Fibroblast of mammary gland (primary cell): Measurements from ENCODE around the gene RAB7A.

Experiments used
- DNase-seq: peaks from one replicate; pipeline ENCODE4 v3.0.0-alpha.2; 2010; ENCODE audit warnings: low read depth
- H3K4me3 ChIP-seq: 2 replicates; pipeline ENCODE4 v1.5.1; 2011; ENCODE audit warnings: low read depth, mild to moderate bottlenecking, low read length, moderate library complexity; ENCODE audit not compliant: control insufficient read depth
- TF ChIP-seq, protein P1 (sequence below): conservative IDR thresholded peaks from 2 replicates; pipeline ENCODE4 v1.5.1; 2011; ENCODE audit warnings: low read depth, low read length, inconsistent platforms; ENCODE audit not compliant: control insufficient read depth, insufficient read depth

The RAB7A gene

DNA sequence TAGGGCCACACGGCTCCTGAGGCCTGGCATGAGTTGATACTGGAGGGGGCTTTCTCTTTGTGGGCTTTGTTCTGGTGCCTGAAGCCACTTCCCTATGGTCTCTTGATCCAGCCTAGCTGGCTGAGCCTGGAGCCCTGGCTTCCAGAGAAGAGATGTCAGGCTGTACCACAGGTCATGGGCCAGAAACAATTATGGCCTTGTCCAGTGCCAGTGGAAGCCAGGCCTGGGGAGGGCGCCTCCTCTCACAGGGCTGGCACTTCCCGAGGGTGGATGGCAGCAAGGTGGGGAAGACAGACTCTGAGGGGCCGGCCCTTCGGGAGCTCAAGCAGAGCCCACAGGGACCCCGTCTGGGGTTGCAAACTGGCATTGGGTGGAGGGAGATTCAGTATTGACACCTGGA lies 118.5 kb downstream of the RAB7A start:
- H3K4me3 ChIP-seq, result no peak overlapping the region
- DNase-seq, result no peak
- TF ChIP-seq, protein P1, sequence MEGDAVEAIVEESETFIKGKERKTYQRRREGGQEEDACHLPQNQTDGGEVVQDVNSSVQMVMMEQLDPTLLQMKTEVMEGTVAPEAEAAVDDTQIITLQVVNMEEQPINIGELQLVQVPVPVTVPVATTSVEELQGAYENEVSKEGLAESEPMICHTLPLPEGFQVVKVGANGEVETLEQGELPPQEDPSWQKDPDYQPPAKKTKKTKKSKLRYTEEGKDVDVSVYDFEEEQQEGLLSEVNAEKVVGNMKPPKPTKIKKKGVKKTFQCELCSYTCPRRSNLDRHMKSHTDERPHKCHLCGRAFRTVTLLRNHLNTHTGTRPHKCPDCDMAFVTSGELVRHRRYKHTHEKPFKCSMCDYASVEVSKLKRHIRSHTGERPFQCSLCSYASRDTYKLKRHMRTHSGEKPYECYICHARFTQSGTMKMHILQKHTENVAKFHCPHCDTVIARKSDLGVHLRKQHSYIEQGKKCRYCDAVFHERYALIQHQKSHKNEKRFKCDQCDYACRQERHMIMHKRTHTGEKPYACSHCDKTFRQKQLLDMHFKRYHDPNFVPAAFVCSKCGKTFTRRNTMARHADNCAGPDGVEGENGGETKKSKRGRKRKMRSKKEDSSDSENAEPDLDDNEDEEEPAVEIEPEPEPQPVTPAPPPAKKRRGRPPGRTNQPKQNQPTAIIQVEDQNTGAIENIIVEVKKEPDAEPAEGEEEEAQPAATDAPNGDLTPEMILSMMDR, result no peak

DNA sequence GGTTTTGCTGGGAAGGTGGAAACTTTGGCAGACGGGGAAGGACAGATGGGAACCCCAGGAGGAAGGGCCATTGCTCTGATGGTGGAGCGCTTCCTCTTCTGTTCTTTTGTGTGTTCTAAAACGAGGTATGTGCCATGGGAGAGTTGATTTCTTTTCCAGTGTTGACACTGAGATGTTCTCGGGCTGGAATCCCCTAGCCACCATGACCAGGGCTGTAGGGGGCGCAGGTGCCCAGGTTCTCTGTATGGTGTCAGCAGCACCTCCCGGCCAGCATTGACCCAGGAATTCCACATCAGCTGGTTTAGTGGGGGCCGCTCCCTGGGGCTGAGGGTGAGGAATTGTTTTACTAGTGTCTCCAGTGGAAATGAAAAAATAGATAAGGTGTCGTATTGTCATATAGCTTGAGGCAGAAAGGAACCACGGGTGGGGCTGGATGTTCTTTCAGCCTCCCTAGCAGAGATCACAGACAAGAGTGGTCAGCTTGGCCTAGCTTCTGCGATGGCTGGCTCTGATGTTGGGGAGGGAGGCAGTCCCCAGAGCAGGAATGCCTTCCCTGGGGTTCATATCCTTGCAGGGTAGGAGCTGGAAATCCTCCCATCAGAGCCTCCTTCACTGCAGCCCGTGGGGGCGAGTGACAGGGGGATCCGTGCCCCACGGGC lies 119.3 kb downstream of the RAB7A start:
- DNase-seq, result no peak
- TF ChIP-seq, protein P1, result no peak
- H3K4me3 ChIP-seq, result peak overlapping the region; percentile 40

DNA sequence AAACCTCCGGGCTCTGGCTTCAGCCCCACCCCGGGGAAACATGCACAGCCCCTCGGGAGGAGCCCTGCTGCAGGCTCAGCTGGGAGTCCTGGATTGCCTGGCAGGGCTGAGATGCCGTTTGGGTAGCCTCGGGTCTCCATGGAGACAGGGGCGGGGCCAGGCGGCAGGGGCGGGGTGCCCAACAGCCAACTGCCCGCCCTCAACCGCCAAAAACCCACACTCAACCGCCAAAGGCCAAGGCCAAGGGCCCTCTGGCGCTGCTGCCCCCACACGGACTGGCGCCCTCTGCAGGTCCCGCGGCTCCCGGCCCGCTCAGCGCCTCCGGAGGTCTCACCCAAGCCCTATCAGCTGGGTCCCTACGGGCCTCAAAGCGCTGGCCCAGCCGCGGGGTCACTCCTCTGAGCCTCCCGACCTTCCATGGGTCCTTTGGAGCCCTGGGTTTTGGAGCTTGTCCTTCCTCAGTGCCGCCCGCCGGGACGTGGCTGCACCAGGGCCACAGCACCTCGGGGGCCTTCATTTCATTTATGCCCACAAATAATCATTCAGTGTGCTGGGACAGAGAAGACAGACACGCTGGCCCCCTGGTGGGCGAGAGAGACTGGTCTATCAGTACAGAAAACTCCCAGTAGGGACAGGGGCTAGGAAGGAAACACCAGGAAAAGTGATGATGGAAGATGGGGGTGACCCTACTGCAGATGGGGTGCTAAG lies 119.9 kb downstream of the RAB7A start:
- DNase-seq, result peak; percentile 63
- peak overlapping the region; percentile 40 for H3K4me3 ChIP-seq
- TF ChIP-seq, protein P1, result peak; percentile 44

DNA sequence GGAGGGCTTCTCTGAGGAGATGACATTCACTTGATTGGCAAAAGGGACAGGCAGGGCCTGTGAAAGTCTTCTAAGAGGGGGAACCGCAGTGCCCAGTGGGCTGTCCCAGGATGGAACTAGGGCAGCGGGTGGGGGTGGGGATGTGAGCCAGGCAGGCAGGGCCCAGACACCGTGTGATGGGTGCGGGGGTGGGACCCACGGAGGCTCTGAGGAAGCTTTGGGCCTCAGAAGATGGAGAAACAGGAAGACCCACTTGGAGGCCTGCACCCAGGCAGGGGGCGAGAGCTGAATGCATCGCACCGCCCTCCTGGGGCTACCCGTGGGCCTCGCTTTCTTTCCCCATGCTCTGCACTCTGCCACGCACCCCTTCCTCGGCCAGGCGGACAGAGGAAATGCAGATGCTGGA lies 120.5 kb downstream of the RAB7A start:
- TF ChIP-seq, protein P1, result no peak
- no peak overlapping the region for H3K4me3 ChIP-seq
- DNase-seq, result no peak

DNA sequence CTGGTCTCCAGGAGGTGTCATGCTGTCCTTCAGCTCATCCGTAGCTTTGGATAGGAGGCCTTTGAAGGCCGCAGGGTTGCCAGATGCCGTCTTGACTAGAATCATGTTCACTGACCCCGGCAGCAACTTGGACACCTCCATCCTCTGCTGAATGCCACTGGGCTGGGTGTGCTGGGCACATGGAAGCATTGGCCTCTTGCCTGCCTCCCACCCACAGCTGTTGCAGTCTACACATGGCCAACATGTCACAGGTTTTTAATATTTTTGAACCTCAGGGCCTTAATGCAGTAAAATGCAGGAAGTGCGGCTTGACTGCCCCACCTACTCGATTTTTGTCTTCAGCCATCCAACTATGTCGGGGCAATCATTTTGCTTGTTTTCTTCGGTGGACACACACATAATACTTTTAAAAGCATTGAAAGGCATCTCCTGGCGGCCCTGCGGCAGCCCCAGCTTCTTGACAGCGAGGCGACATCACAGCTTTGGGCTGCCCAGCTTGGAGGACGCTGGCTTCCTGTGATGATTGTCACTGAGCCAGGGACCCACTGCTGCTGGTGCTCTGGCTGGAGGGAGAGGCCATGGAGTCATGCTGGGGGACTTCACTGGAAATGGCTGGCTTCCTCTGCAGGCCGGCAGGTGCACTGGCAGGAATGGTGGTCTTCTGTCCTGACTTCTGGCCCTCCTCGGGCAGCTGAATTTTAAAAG lies 121.8 kb downstream of the RAB7A start:
- TF ChIP-seq, protein P1, result no peak
- no peak overlapping the region for H3K4me3 ChIP-seq
- no peak for DNase-seq

DNA sequence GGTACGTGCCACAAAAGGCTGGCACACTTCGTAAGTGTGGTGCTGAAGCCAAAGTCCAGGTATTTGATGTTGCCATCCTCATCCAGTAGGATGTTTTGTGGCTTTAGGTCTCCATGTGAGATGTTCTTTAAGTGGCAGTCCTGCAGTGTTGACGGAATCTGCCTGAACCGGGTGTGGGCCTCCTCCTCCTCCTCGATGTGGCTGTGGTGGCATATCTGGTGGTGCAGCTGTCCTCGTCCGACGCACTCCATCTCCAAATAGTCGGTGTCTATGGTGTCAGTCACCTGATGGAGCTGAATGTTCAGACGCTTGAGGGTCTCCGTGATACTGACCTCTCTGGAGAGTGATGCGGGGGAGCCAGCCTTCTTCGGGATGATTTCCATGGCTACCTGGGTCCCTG lies 123.0 kb downstream of the RAB7A start:
- no peak overlapping the region for H3K4me3 ChIP-seq
- TF ChIP-seq, protein P1, result no peak
- no peak for DNase-seq
